ENCODE measurements around the gene SLC50A1.
A peak's percentile ranks its signal among the peaks of the same experiment; 100 is the strongest.
"Not testable (repeated sequence)": the region's sequence is repeated elsewhere in the genome, so short reads cannot be mapped to it uniquely, and the experiment has no call there.

The SLC50A1 gene

GRCh38 chr1:155136748-155137147 is 1.1 kb downstream of the SLC50A1 start:
- DNase-seq (ENCODE audit: low spot score): no peak

GRCh38 chr1:155137154-155137949 is 1.7 kb downstream of the SLC50A1 start:
- no peak for DNase-seq (ENCODE audit: low spot score)

- peak; percentile 86 for DNase-seq (ENCODE audit: low spot score)
Observed at GRCh38 chr1:155139895-155140629, 4.4 kb downstream of the SLC50A1 start, which contains the start of gene DPM3. Gene DPM3 (minus strand): TSS chr1:155140531. CDS start chr1:155140240, 291 bp downstream.

GRCh38 chr1:155140630-155140953 is 4.9 kb downstream of the SLC50A1 start:
- no peak for DNase-seq (ENCODE audit: low spot score)

- no peak for DNase-seq (ENCODE audit: low spot score)
Observed at GRCh38 chr1:155141749-155142148, 6.1 kb downstream of the SLC50A1 start.

- DNase-seq (ENCODE audit: low spot score): no peak
Observed at GRCh38 chr1:155145491-155145890, 9.8 kb downstream of the SLC50A1 start.

- not testable (repeated sequence) for DNase-seq (ENCODE audit: low spot score)
Observed at GRCh38 chr1:155155996-155156643, 20.5 kb downstream of the SLC50A1 start.

GRCh38 chr1:155158991-155159390 is 23.3 kb downstream of the SLC50A1 start:
- no peak for DNase-seq (ENCODE audit: low spot score)

GRCh38 chr1:155160128-155160527 is 24.5 kb downstream of the SLC50A1 start:
- DNase-seq (ENCODE audit: low spot score): no peak

- not testable (repeated sequence) for DNase-seq (ENCODE audit: low spot score)
Observed at GRCh38 chr1:155162631-155163030, 27.0 kb downstream of the SLC50A1 start.

- DNase-seq (ENCODE audit: low spot score): not testable (repeated sequence)
Observed at GRCh38 chr1:155163785-155164184, 28.1 kb downstream of the SLC50A1 start.

- not testable (repeated sequence) for DNase-seq (ENCODE audit: low spot score)
Observed at GRCh38 chr1:155164625-155165024, 29.0 kb downstream of the SLC50A1 start.

GRCh38 chr1:155166051-155166470 is 30.4 kb downstream of the SLC50A1 start:
- no peak for DNase-seq (ENCODE audit: low spot score)

GRCh38 chr1:155166471-155167165 is 31.0 kb downstream of the SLC50A1 start:
- no peak for DNase-seq (ENCODE audit: low spot score)

GRCh38 chr1:155167166-155168104 is 31.8 kb downstream of the SLC50A1 start:
- peak; percentile 78 for DNase-seq (ENCODE audit: low spot score)

- DNase-seq (ENCODE audit: low spot score): not testable (repeated sequence)
Observed at GRCh38 chr1:155168105-155168445, 32.4 kb downstream of the SLC50A1 start.

GRCh38 chr1:155168456-155169210 is 33.0 kb downstream of the SLC50A1 start:
- DNase-seq (ENCODE audit: low spot score): no peak

GRCh38 chr1:155169541-155169940 is 33.9 kb downstream of the SLC50A1 start:
- no peak for DNase-seq (ENCODE audit: low spot score)

GRCh38 chr1:155170101-155170785 is 34.6 kb downstream of the SLC50A1 start:
- DNase-seq (ENCODE audit: low spot score): no peak

- no peak for DNase-seq (ENCODE audit: low spot score)
Observed at GRCh38 chr1:155170806-155171205, 35.2 kb downstream of the SLC50A1 start.

All from hepatic stellate cell (primary cell).